ENCODE results near the gene OR5P2.
"Not testable (repeated sequence)": the region's sequence is repeated elsewhere in the genome, so short reads cannot be mapped to it uniquely, and the experiment has no call there.

OR5P2 gene

GRCh38 chr11:7796842-7797241 lies at the start of gene OR5P2:
Gene OR5P2 (minus strand): TSS chr11:7796942. CDS start chr11:7796942, 0 bp downstream.
- in situ Hi-C loops (cut with HindIII; ENCODE audit: low pct_ligation_motif_present, low pct_unique_long_range_greater_than_20kb, low sequenced_read_pairs) = no loop called here
- DNase-seq = no peak

DNA sequence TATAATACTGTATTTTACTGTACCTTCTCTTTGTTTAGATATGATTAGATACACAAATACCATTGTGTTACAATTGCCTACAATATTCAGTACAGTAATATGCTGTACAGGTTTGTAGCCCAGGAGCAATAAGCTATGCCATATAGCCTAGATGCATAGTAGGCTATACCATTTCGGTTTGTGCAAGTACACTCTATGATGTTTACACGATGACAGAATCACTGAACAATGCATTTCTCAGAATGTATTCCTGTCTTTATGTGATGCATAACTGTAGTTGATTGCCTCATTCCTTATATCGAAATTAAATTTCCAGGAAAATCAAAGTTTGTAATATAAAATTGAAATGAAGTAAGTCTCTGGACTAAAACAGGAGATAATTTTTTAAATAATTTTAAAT lies 49.3 kb upstream of the OR5P2 start:
- DNase-seq = no peak
- in situ Hi-C loops (cut with HindIII; ENCODE audit: low pct_ligation_motif_present, low pct_unique_long_range_greater_than_20kb, low sequenced_read_pairs) = no loop called here

DNA sequence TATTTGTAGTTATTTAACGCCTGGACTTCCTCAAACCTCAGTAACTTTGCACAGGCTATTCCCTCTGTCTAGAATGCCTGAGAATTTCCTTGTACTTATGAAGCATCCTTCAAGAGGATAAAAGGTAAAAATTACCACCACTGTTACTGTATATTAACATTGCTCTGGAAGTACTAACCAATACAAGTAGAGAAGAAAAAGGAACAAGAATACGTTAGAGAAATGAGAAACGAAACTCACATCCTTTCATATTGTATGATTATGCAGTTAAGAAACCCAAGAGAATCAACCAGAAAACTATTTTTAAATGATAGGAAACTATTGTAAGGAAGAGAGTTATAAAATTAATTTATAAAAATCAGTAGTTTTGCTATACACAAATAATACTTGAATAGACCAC lies 48.2 kb upstream of the OR5P2 start:
- no peak for DNase-seq
- in situ Hi-C loops (cut with HindIII; ENCODE audit: low pct_ligation_motif_present, low pct_unique_long_range_greater_than_20kb, low sequenced_read_pairs) = no loop called here

DNA sequence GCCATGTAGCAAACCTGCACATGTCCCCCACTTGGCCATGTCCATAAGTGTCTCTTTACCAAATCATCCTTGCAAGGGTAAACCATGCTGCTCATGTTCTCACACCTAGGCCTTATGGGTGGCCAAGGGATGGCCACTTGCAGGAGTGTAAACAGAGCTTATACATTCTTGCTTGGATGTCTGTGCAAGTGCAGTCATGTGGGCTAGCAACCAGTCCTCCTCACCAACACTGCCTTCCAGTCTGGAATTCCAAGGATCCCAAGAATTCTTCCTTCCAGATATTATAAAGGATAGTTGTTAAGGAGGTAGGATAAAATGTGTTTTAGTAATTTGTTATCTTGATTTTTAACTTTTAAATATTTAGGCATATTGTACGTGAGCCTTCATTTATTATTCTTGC lies 47.8 kb upstream of the OR5P2 start:
- in situ Hi-C loops (cut with HindIII; ENCODE audit: low pct_ligation_motif_present, low pct_unique_long_range_greater_than_20kb, low sequenced_read_pairs) = no loop called here
- no peak for DNase-seq

GRCh38 chr11:7840578-7840977 lies 43.8 kb upstream of the OR5P2 start:
- in situ Hi-C loops (cut with HindIII; ENCODE audit: low pct_ligation_motif_present, low pct_unique_long_range_greater_than_20kb, low sequenced_read_pairs) = no loop called here
- no peak for DNase-seq

DNA sequence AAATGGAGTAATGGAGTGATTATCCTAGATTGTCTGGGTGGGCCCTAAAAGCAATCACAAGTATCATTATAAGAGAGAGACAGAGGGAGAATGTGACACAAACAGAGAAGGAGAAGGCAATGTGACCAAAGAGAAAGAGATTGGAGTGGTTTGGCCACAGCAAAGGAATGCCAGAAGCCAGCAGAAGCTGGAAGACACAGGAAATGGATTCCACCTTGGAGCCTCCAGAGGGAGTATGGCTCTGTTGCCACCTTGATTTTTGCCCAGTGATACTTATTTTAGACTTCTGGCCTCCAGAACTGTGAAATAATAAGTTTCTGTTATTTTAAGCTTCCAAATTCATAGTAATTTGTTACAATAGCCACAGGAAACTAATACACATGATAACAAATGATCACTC lies 36.8 kb upstream of the OR5P2 start:
- in situ Hi-C loops (cut with HindIII; ENCODE audit: low pct_ligation_motif_present, low pct_unique_long_range_greater_than_20kb, low sequenced_read_pairs) = no loop called here
- DNase-seq = no peak

GRCh38 chr11:7830740-7831139 lies 34.0 kb upstream of the OR5P2 start, which contains the start of gene OR5P3:
Gene OR5P3 (minus strand): TSS chr11:7830840.
- in situ Hi-C loops (cut with HindIII; ENCODE audit: low pct_ligation_motif_present, low pct_unique_long_range_greater_than_20kb, low sequenced_read_pairs) = no loop called here
- DNase-seq = no peak

- in situ Hi-C loops (cut with HindIII; ENCODE audit: low pct_ligation_motif_present, low pct_unique_long_range_greater_than_20kb, low sequenced_read_pairs) = no loop called here
- DNase-seq = no peak
Observed at GRCh38 chr11:7826324-7826723, 29.6 kb upstream of the OR5P2 start.

DNA sequence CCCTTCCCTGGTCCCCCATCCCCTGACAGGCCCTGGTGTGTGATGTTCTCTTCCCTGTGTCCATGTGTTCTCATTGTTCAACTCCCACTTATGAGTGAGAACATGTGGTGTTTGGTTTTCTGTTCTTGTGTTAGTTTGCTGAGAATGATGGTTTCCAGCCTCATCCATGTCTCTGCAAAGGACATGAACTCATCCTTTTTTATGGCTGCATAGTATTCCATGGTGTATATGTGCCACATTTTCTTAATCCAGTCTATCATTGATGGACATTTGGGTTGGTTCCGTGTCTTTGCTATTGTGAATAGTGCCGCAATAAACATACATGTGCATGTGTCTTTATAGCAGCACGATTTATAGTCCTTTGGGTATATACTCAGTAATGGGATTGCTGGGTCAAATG lies 23.7 kb upstream of the OR5P2 start:
- in situ Hi-C loops (cut with HindIII; ENCODE audit: low pct_ligation_motif_present, low pct_unique_long_range_greater_than_20kb, low sequenced_read_pairs); DNase-seq: not testable (repeated sequence)

GRCh38 chr11:7814897-7815296 lies 18.2 kb upstream of the OR5P2 start:
- in situ Hi-C loops (cut with HindIII; ENCODE audit: low pct_ligation_motif_present, low pct_unique_long_range_greater_than_20kb, low sequenced_read_pairs); DNase-seq: not testable (repeated sequence)

DNA sequence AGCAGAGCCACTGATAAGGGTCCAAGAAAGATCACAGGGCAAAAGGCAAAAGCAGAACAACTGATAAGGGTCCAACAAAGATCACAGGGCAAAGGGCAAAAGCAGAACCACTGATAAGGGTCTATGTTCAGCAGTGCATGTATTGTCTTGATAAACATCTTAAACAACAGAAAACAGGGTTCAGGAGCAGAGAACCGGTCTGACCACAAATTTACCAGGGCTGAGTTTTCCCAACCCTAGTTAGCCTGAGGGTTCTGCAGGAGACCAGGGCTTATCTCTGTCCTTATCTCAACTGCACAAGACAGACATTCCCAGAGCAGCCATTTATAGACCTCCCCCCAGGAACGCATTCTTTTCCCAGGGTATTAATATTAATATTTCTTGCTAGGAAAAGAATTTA lies 13.6 kb upstream of the OR5P2 start:
- in situ Hi-C loops (cut with HindIII; ENCODE audit: low pct_ligation_motif_present, low pct_unique_long_range_greater_than_20kb, low sequenced_read_pairs); DNase-seq: not testable (repeated sequence)

GRCh38 chr11:7793233-7793632 lies 3.5 kb downstream of the OR5P2 start:
- in situ Hi-C loops (cut with HindIII; ENCODE audit: low pct_ligation_motif_present, low pct_unique_long_range_greater_than_20kb, low sequenced_read_pairs) = no loop called here
- DNase-seq = no peak

GRCh38 chr11:7787239-7787638 lies 9.5 kb downstream of the OR5P2 start:
- DNase-seq = no peak
- in situ Hi-C loops (cut with HindIII; ENCODE audit: low pct_ligation_motif_present, low pct_unique_long_range_greater_than_20kb, low sequenced_read_pairs) = no loop called here

GRCh38 chr11:7775689-7776088 lies 21.1 kb downstream of the OR5P2 start:
- in situ Hi-C loops (cut with HindIII; ENCODE audit: low pct_ligation_motif_present, low pct_unique_long_range_greater_than_20kb, low sequenced_read_pairs) = no loop called here
- no peak for DNase-seq

- in situ Hi-C loops (cut with HindIII; ENCODE audit: low pct_ligation_motif_present, low pct_unique_long_range_greater_than_20kb, low sequenced_read_pairs); DNase-seq: not testable (repeated sequence)
Observed at GRCh38 chr11:7764301-7764700, 32.4 kb downstream of the OR5P2 start.

GRCh38 chr11:7759010-7759409 lies 37.7 kb downstream of the OR5P2 start:
- in situ Hi-C loops (cut with HindIII; ENCODE audit: low pct_ligation_motif_present, low pct_unique_long_range_greater_than_20kb, low sequenced_read_pairs) = no loop called here
- DNase-seq = no peak

GRCh38 chr11:7749456-7749855 lies 47.3 kb downstream of the OR5P2 start:
- in situ Hi-C loops (cut with HindIII; ENCODE audit: low pct_ligation_motif_present, low pct_unique_long_range_greater_than_20kb, low sequenced_read_pairs) = no loop called here
- no peak for DNase-seq

All from ACHN (cell line).